ENCODE measurements around the gene TLR1.
"Not testable (repeated sequence)": the region's sequence is repeated elsewhere in the genome, so short reads cannot be mapped to it uniquely, and the experiment has no call there.

Gene TLR1

GRCh38 chr4:38774181-38774955 is 30.2 kb downstream of the TLR1 start:
- DNase-seq, result no peak

- DNase-seq, result not testable (repeated sequence)
Observed at GRCh38 chr4:38770281-38770680, 34.3 kb downstream of the TLR1 start.

- DNase-seq, result no peak
Observed at GRCh38 chr4:38769857-38770256, 34.7 kb downstream of the TLR1 start.

- no peak for DNase-seq
Observed at GRCh38 chr4:38769441-38769840, 35.1 kb downstream of the TLR1 start.

GRCh38 chr4:38768968-38769394 is 35.6 kb downstream of the TLR1 start:
- no peak for DNase-seq

GRCh38 chr4:38766940-38767339 is 37.7 kb downstream of the TLR1 start:
- not testable (repeated sequence) for DNase-seq

GRCh38 chr4:38765382-38765781 is 39.2 kb downstream of the TLR1 start:
- DNase-seq, result no peak

GRCh38 chr4:38764277-38764676 is 40.3 kb downstream of the TLR1 start:
- DNase-seq, result no peak

- no peak for DNase-seq
Observed at GRCh38 chr4:38762560-38762959, 42.0 kb downstream of the TLR1 start.

- DNase-seq, result no peak
Observed at GRCh38 chr4:38759790-38760122, 44.8 kb downstream of the TLR1 start.

- DNase-seq, result peak; percentile 63 to 73
Observed at GRCh38 chr4:38759113-38759789, 45.3 kb downstream of the TLR1 start.

- DNase-seq, result peak in 1 of 2 experiments; percentile 21
Observed at GRCh38 chr4:38757945-38758600, 46.5 kb downstream of the TLR1 start.

GRCh38 chr4:38752941-38753806 is 51.4 kb downstream of the TLR1 start:
- DNase-seq, result no peak

GRCh38 chr4:38752372-38752940 is 52.1 kb downstream of the TLR1 start:
- DNase-seq, result no peak

- no peak for DNase-seq
Observed at GRCh38 chr4:38751341-38752010, 53.1 kb downstream of the TLR1 start.

GRCh38 chr4:38749336-38749735 is 55.3 kb downstream of the TLR1 start:
- no peak for DNase-seq

GRCh38 chr4:38747629-38748028 is 57.0 kb downstream of the TLR1 start:
- no peak for DNase-seq

Data from activated CD4-positive, alpha-beta T cell treated with anti-CD3 and anti-CD28 coated beads, Interleukin-2, amount 50 U/mL, for 48 hours (primary cell).